GM23338 (cell line): Measurements from ENCODE around the gene EPHA10. TPM values are rescaled to one million over a fixed set of nuclear protein-coding genes. Genes with fewer than 3 reads are reported as not detected.

Experiments used
- ATAC-seq: fragments of 200-7000 bp; cut with Tn5 transposase; 3 replicates; pipeline ENCODE4 v1.9.1; 2020
- DNase-seq: peaks from one replicate; pipeline ENCODE4 v3.0.0-alpha.2; 2015; ENCODE audit warnings: low spot score
- H2AFZ ChIP-seq: fragments of 200-600 bp; sonication (generic); 2 replicates; pipeline ENCODE4 v1.8.0; 2016; ENCODE audit warnings: antibody characterized with exemption, mild to moderate bottlenecking, moderate library complexity
- H3F3A ChIP-seq: fragments of 200-600 bp; sonication (generic); replicated peaks from 2 replicates; pipeline ENCODE4 v1.8.0; 2017; ENCODE audit warnings: antibody characterized with exemption, mixed run types, low read depth
- H3K27ac ChIP-seq: fragments of 200-600 bp; sonication (generic); 2 replicates; pipeline ENCODE4 v1.6.1; 2016; ENCODE audit warnings: low read depth
- H3K27me3 ChIP-seq: fragments of 200-600 bp; sonication (generic); 2 replicates; pipeline ENCODE4 v1.8.0; 2016; ENCODE audit warnings: mild to moderate bottlenecking, mixed run types, moderate library complexity; ENCODE audit not compliant: insufficient read depth
- H3K36me3 ChIP-seq: fragments of 200-600 bp; sonication (generic); 2 replicates; pipeline ENCODE4 v1.8.0; 2016; ENCODE audit warnings: mild to moderate bottlenecking; ENCODE audit not compliant: insufficient read depth
- H3K4me1 ChIP-seq: fragments of 200-600 bp; sonication (generic); 2 replicates; pipeline ENCODE4 v1.8.0; 2016; ENCODE audit warnings: mild to moderate bottlenecking, moderate library complexity; ENCODE audit not compliant: insufficient read depth
- H3K4me2 ChIP-seq: fragments of 200-600 bp; sonication (generic); 2 replicates; pipeline ENCODE4 v1.7.1; 2017; ENCODE audit warnings: mixed run types
- H3K4me3 ChIP-seq: fragments of 200-600 bp; sonication (generic); 2 replicates; pipeline ENCODE4 v1.6.1; 2016; ENCODE audit warnings: mixed run types
- H3K79me2 ChIP-seq: fragments of 200-600 bp; sonication (generic); replicated peaks from 2 replicates; pipeline ENCODE4 v1.8.0; 2017; ENCODE audit warnings: mild to moderate bottlenecking; ENCODE audit not compliant: insufficient read depth
- H3K9me2 ChIP-seq: fragments of 200-600 bp; sonication (generic); 2 replicates; pipeline ENCODE4 v1.8.0; 2017; ENCODE audit not compliant: insufficient read depth
- H4K20me1 ChIP-seq: fragments of 200-600 bp; sonication (generic); replicated peaks from 2 replicates; pipeline ENCODE4 v1.8.0; 2017; ENCODE audit warnings: mild to moderate bottlenecking; ENCODE audit not compliant: insufficient read depth
- H3K27ac Mint-ChIP-seq: 2 replicates; pipeline ENCODE4 v1.8.0; 2020; ENCODE audit warnings: inconsistent platforms, mild to moderate bottlenecking, moderate library complexity, mixed read lengths
- H3K27me3 Mint-ChIP-seq: 3 replicates; pipeline ENCODE4 v1.8.0; 2022; ENCODE audit warnings: low read depth, mild to moderate bottlenecking, moderate library complexity, mixed read lengths, inconsistent platforms; ENCODE audit not compliant: insufficient read depth, poor library complexity
- H3K36me3 Mint-ChIP-seq: 3 replicates; pipeline ENCODE4 v1.8.0; 2021; ENCODE audit warnings: low read depth, mild to moderate bottlenecking, inconsistent platforms, moderate library complexity, mixed read lengths
- H3K4me1 Mint-ChIP-seq: 3 replicates; pipeline ENCODE4 v1.8.0; 2020; ENCODE audit warnings: mild to moderate bottlenecking, inconsistent platforms, mixed read lengths
- H3K4me3 Mint-ChIP-seq: 3 replicates; pipeline ENCODE4 v1.8.0; 2021; ENCODE audit warnings: moderate library complexity, mild to moderate bottlenecking, inconsistent platforms, mixed read lengths
- H3K9me3 Mint-ChIP-seq: 3 replicates; pipeline ENCODE4 v1.8.0; 2020; ENCODE audit warnings: moderate library complexity, mild to moderate bottlenecking, inconsistent platforms, mixed read lengths
- EZH2 ChIP-seq: fragments of 200-600 bp; sonication (generic); IDR thresholded peaks from one replicate; pipeline ENCODE4 v1.8.0; 2017; ENCODE audit warnings: antibody characterized with exemption, mild to moderate bottlenecking, low read depth; ENCODE audit not compliant: unreplicated experiment
- STAT1 ChIP-seq: IDR thresholded peaks from one replicate; pipeline ENCODE4 v1.6.1; 2016; ENCODE audit warnings: antibody characterized with exemption; ENCODE audit not compliant: unreplicated experiment
- ZNF331 ChIP-seq: fragments of 250-450 bp; sonication (Bioruptor Pico); IDR thresholded peaks from 2 replicates; pipeline ENCODE4 v1.5.0; 2020; ENCODE audit warnings: low read depth, mild to moderate bottlenecking, moderate library complexity
- polyA plus RNA-seq: library from polyadenylated mRNA; unstranded; fragments of >200 nt; fragmentation: Nextera tagmentation; extraction: Ambion mirVana; gene quantifications from 2 replicates; pipeline ENCODE4 v1.2.1, GENCODE V29; 2016
- total RNA-seq: library from RNA; depleted of rRNA; stranded (reverse); fragments of >200 nt; shearing (Covaris generic); gene quantifications from 2 replicates; pipeline ENCODE4 v1.2.3, GENCODE V29; 2014
- TF ChIP-seq, protein P1 (sequence below): IDR thresholded peaks from one replicate; pipeline ENCODE4 v1.6.1; 2018; ENCODE audit warnings: antibody characterized with exemption; ENCODE audit not compliant: unreplicated experiment
- TF ChIP-seq, protein P2 (sequence below): IDR thresholded peaks from 2 replicates; pipeline ENCODE4 v1.6.1; 2016; ENCODE audit warnings: antibody characterized with exemption
- TF ChIP-seq, protein P3 (sequence below), 2 experiments: fragments of 200-600 bp in 1 of 2; sonication (generic) in 1 of 2; conservative IDR thresholded peaks; 2 replicates each; pipeline versions ENCODE4 v1.5.1 to v1.6.1; 2016 to 2017; ENCODE audit warnings: antibody characterized with exemption in 2 of 2, low read depth in 2 of 2, mild to moderate bottlenecking in 2 of 2, moderate library complexity in 1 of 2

Gene EPHA10
- total and polyA plus RNA-seq, 2 experiments from 2014 or later, result 0.76 to 2.4 TPM

DNA sequence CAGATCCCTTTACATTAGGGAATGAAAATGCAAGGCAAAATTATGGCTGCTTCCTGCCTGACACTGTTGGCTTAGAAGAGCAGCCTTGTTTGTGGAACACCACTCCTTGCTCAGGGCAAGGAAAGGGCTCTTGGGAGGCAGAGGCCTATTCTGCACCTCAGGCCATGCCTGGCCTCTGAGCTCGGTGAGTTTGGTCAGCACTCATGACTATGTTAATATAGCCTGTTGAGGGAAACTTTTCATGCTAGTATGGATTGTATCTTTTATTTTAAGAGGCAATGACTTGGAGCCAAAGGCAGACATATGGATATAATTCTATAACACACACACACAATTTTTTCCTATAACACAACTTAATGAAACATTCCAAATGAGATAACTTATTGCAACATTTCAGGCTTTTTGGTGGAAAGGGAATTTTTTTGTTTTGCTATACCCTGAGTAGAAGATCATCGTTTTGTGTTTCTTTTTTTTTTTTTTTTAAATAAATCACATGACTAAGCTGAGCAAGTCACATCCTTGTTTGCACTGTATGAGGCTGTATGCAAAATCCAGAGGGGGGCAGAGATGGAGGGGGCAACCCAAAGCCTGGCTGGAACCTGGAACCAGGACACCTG, 48.7 kb upstream of the EPHA10 start (continued):
- TF ChIP-seq, protein P1, sequence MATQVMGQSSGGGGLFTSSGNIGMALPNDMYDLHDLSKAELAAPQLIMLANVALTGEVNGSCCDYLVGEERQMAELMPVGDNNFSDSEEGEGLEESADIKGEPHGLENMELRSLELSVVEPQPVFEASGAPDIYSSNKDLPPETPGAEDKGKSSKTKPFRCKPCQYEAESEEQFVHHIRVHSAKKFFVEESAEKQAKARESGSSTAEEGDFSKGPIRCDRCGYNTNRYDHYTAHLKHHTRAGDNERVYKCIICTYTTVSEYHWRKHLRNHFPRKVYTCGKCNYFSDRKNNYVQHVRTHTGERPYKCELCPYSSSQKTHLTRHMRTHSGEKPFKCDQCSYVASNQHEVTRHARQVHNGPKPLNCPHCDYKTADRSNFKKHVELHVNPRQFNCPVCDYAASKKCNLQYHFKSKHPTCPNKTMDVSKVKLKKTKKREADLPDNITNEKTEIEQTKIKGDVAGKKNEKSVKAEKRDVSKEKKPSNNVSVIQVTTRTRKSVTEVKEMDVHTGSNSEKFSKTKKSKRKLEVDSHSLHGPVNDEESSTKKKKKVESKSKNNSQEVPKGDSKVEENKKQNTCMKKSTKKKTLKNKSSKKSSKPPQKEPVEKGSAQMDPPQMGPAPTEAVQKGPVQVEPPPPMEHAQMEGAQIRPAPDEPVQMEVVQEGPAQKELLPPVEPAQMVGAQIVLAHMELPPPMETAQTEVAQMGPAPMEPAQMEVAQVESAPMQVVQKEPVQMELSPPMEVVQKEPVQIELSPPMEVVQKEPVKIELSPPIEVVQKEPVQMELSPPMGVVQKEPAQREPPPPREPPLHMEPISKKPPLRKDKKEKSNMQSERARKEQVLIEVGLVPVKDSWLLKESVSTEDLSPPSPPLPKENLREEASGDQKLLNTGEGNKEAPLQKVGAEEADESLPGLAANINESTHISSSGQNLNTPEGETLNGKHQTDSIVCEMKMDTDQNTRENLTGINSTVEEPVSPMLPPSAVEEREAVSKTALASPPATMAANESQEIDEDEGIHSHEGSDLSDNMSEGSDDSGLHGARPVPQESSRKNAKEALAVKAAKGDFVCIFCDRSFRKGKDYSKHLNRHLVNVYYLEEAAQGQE, result no peak
- TF ChIP-seq STAT1 (no peak), ZNF331 (CRISPR knock-in tag) (no peak), EZH2 (no peak)
- TF ChIP-seq, protein P2, sequence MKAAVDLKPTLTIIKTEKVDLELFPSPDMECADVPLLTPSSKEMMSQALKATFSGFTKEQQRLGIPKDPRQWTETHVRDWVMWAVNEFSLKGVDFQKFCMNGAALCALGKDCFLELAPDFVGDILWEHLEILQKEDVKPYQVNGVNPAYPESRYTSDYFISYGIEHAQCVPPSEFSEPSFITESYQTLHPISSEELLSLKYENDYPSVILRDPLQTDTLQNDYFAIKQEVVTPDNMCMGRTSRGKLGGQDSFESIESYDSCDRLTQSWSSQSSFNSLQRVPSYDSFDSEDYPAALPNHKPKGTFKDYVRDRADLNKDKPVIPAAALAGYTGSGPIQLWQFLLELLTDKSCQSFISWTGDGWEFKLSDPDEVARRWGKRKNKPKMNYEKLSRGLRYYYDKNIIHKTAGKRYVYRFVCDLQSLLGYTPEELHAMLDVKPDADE, result no peak
- TF ChIP-seq, protein P3, sequence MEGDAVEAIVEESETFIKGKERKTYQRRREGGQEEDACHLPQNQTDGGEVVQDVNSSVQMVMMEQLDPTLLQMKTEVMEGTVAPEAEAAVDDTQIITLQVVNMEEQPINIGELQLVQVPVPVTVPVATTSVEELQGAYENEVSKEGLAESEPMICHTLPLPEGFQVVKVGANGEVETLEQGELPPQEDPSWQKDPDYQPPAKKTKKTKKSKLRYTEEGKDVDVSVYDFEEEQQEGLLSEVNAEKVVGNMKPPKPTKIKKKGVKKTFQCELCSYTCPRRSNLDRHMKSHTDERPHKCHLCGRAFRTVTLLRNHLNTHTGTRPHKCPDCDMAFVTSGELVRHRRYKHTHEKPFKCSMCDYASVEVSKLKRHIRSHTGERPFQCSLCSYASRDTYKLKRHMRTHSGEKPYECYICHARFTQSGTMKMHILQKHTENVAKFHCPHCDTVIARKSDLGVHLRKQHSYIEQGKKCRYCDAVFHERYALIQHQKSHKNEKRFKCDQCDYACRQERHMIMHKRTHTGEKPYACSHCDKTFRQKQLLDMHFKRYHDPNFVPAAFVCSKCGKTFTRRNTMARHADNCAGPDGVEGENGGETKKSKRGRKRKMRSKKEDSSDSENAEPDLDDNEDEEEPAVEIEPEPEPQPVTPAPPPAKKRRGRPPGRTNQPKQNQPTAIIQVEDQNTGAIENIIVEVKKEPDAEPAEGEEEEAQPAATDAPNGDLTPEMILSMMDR (conservative IDR thresholded peaks at IDR 0.05; ENCODE audit: low read depth in 2 of 2), result no peak

DNA sequence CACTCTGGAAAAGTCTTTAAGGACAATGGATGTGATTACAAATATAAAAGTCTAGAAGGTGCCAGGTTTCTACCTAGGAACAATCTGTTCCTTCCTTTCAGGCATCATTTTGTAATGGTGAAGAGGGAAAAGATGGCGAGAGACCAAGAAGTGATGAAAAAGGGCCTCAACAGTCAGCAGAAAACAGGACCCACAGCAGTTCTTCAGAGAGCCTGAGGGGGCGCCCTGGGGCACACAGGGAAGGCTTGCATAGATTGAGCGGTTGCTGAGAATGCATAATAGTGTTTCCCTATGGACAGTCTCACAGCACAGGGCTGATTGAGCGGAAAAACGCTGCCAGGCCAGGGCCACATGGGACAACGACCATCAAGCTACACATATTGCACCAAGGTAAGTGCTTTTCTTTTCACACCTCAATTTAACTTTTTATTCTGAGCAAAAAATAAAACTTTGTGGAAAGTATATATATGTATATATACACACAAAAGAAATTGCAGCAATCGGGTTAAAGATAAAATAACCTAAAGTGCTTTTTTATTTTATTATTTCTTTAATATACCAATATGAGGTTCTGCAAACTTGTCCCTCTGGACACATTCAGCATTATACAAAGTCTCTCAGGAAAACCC, 46.2 kb upstream of the EPHA10 start:
- H3K36me3 Mint-ChIP-seq, result peaks cover 31% of the 10 kb centered on the region
- H3K4me1 Mint-ChIP-seq, result peaks cover 20% of the 10 kb centered on the region
- TF ChIP-seq, protein P3 (conservative IDR thresholded peaks at IDR 0.05; ENCODE audit: low read depth in 2 of 2), result peak; percentile 81 to 89
- TF ChIP-seq STAT1, result no peak
- ATAC-seq, result peak; percentile 32
- Histone ChIP-seq H4K20me1 (peaks cover 15% of the 10 kb centered on the region; the same call in 1 of the 2 replicates), H3K4me2 (no peak overlapping the region), H3K4me1 (peaks cover 13% of the 10 kb centered on the region), H3K9me2 (no peaks in the 10 kb centered on the region), H3K36me3 (peaks cover 9% of the 10 kb centered on the region), H3K27ac (no peak overlapping the region), H3K27me3 (no peaks in the 10 kb centered on the region), H2AFZ (no peak overlapping the region), H3K4me3 (no peak overlapping the region), H3K79me2 (peaks cover 28% of the 10 kb centered on the region), H3F3A (peaks cover 9% of the 10 kb centered on the region; the same call in 1 of the 2 replicates)
- peak; percentile 94 for DNase-seq
- H3K27me3 Mint-ChIP-seq, result peaks cover 16% of the 10 kb centered on the region
- H3K9me3 Mint-ChIP-seq, result no peaks in the 10 kb centered on the region
- no peak overlapping the region; the same call in 2 of the 3 replicates for H3K4me3 Mint-ChIP-seq
- peak overlapping the region; percentile 30; the same call in 1 of the 2 replicates for H3K27ac Mint-ChIP-seq
